ENCODE results near the gene FSTL1.

- no peak for TF ChIP-seq CTCF (IDR thresholded peaks at IDR 0.05; ENCODE audit: control extremely low read depth in 1 of 3, insufficient read depth in 1 of 3, low read depth in 1 of 3, low read length in 3 of 3)
- no peak for TF ChIP-seq CBX8 (IDR thresholded peaks at IDR 0.05; ENCODE audit: borderline replicate concordance, low read depth, low read length)
- TF ChIP-seq EZH2 (IDR thresholded peaks at IDR 0.05; ENCODE audit: low read depth, low read length, severe bottlenecking): no peak
- TF ChIP-seq EP300 (IDR thresholded peaks at IDR 0.05; ENCODE audit: borderline replicate concordance in 1 of 2, low read depth in 2 of 2, low read length in 2 of 2): no peak
- no peak for TF ChIP-seq FOSL1 (IDR thresholded peaks at IDR 0.05; ENCODE audit: insufficient read depth, low read depth, low read length)
- TF ChIP-seq TAF1 (IDR thresholded peaks at IDR 0.05; ENCODE audit: low read depth, low read length): no peak
Measured at GRCh38 chr3:120438216-120438615, 12.6 kb downstream of the FSTL1 start.
